ENCODE results near the gene RBM18.

The RBM18 gene

DNA sequence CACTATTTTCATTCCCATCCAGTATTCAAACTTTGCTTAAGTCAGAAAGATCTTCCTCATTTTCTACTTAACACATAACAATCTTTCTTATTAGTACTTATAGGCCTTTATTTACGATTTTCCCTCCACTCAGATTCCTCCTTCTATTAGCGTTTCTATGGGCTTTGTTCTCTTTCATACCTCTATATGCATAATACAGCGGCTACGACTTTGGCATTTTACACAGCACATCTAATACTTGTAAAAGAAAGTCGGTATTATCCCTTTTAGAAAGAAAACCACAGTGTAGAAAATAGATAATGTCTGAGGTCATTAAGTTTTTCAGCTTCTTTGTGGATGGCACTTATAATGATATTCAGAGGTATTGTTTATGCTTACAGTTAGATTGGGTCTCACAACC, 8.4 kb downstream of the RBM18 start:
- DNase-seq = no peak

DNA sequence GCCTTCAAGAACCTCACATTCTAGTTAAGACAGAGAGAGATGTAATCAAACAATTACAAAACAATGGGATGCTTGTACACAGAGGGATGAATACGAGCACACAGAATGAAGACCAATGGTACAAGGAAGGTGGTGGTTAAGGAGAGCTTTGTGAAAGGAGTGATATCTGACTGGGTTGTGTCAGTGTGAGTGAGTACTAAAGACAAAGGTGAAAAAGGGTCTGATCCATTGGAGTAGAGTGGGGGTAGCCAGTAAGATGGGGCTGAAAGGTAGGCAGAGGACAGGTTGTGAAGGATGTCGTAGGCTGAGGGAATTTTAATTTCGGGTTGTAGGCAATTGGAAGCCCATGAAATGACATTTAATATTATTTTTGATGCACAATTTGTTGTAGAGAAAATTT, 9.9 kb downstream of the RBM18 start:
- DNase-seq = no peak

- DNase-seq = no peak
These were observed 11.8 kb downstream of the RBM18 start for GRCh38 chr9:122252796-122253195.

- no peak for DNase-seq
These were observed 13.3 kb downstream of the RBM18 start for GRCh38 chr9:122251351-122251750.

DNA sequence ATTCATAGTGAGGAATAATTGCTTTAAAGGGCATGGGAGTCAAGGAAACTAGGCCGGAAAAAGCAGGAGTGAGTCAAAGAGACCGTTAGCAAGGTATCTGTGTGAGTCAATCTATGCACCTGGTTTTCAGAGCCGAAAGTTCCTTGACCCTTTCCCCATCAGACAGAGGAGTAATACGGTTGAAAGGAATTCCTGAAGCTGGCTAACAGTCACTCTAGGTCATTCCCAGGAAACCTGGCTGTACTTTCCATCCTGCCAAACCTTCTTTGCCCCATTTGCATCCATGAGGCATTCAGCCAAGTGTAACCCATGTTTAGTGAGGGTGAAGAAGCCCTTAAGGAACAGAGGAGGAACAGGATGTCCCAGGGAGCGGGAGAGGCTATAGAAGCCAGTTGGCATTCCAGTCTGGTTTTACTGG, 16.2 kb downstream of the RBM18 start:
- DNase-seq = no peak

DNA sequence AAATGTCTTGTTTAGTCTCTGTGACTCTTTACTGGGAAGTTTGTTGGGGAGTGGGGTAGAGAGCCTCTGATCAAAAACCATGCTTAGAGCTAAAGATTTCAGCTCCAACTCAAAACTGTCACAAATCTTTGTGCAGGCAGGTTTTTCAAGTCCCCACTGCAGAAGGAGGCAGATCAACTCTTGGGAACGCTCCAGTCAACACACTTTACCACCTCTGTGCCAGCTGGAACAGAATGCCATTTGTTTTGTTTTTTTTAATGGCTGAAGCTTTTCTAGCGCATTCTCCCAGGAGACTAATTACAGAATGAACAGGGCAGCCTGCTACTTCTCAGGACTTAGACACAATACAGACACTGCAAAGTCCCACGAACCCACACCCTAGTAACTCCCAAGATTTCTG, 18.0 kb downstream of the RBM18 start:
- no peak for DNase-seq

GRCh38 chr9:122244349-122244748, 20.3 kb downstream of the RBM18 start:
- no peak for DNase-seq

DNA sequence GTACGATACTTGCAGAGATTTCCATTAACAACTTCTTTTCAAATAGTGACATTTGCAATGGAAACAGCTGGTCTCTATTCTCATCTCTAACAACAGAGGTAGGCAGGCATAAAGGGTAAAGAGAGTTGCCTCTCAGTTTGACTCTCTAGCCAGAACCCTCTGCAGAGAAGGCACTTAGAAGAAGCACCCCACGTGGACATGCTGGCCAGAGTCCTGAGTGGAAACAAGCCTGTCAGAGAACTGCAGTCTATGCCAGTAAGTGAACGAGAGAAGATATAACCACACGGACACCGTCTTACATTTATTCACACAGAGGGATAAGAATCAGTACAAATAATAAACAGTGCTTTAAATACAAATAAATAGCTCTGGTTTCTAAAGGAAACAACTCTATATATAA, 24.9 kb downstream of the RBM18 start:
- DNase-seq = no peak

- no peak for DNase-seq
These were observed 28.0 kb downstream of the RBM18 start for GRCh38 chr9:122236681-122237080.

GRCh38 chr9:122234022-122234748, 30.5 kb downstream of the RBM18 start:
- no peak for DNase-seq

- DNase-seq = no peak
These were observed 31.8 kb downstream of the RBM18 start for GRCh38 chr9:122232796-122233306.

DNA sequence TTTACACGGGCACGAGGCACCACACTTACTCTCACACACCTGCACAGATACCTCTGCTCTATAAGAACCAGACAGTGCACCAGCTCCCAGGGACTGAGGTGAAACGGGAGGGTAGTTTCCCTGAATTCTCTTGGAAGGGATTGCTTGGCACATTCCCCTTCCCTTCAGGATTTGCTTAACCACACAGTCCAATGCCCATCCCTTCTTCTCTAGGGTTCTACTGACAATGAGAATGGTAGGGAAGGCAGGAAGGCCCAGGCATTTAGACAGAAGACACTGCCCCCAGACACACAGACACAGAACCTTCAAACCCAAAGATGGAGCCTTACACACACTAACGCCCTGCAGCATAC, 35.2 kb downstream of the RBM18 start:
- no peak for DNase-seq

- no peak for DNase-seq
These were observed 35.8 kb downstream of the RBM18 start, which contains the start of gene LHX6 for GRCh38 chr9:122228568-122229484. Gene LHX6 (minus strand): TSS chr9:122228957. CDS start chr9:122228740, 217 bp downstream.

DNA sequence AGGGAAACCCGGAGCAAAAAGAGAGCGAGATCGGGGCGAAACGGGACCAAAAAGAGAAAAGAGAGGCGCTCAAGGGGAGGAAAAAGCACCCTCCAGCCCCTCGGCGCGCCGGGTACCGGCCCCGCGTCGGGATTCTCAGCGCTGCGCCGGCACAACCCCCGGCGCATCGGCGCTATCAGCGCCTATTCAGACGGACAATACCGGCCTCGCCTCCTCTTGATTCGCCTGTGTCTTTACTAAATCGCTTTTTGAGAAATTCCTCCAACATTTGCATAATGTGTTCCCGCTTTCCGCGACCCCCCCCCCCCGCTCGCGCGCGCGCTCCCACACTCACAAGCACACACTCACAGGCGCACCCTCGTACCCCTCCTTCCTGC, 36.5 kb downstream of the RBM18 start:
- DNase-seq = no peak

DNA sequence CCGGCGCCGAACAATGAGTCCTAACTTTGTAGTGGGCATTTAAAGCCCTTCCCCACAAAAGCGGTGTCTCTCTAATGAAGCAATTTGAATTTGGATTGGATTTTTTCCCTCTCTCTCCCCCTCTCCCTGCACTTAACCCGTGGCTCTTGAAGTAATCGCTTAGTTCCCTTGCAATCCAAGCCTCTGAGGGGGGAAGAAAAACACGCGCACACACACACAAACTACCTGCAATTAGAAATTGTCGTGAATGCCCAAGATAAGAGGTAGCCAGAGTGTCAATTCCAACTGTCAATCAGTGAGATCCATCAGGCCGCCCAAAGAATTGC, 37.1 kb downstream of the RBM18 start:
- no peak for DNase-seq

DNA sequence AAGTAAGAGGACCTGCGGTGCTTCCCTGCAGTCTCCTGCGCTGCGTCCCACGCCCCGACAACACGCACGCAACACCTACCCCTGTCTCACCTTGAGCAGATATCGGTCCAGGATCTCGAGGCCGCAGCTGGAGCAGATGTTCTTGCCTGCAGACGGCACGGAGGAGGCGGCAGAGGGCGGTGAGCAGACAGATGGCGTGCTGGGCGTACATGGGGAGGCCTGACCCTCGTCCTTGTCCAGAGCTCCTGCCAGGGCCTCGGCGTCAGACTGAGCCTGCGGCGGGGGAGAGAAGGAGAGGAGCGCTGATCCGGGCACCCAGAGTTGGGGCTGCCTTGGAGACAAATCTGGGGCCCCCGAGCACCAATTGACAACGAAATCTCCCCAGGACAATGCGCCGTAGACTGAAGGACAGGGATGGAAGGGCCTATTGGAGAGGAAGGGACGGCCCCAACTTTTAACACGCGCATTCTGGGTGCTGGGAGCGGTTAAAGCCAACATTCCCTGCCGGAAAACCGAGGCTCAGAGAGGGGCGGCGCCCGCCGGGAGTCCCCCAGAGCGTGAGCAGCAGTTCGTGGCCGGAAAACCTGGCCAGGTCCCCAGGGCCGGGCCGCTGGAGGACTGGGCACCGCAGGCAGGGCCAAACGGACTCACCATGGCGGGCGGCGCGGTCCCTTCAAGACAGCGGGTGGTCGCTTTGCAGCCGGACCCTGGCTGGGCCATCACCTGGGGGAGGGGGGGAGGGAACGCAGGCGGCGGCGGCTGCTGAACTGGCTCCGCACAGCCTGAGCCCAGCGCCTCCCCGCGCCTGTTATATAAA, 37.7 kb downstream of the RBM18 start:
- no peak for DNase-seq

DNA sequence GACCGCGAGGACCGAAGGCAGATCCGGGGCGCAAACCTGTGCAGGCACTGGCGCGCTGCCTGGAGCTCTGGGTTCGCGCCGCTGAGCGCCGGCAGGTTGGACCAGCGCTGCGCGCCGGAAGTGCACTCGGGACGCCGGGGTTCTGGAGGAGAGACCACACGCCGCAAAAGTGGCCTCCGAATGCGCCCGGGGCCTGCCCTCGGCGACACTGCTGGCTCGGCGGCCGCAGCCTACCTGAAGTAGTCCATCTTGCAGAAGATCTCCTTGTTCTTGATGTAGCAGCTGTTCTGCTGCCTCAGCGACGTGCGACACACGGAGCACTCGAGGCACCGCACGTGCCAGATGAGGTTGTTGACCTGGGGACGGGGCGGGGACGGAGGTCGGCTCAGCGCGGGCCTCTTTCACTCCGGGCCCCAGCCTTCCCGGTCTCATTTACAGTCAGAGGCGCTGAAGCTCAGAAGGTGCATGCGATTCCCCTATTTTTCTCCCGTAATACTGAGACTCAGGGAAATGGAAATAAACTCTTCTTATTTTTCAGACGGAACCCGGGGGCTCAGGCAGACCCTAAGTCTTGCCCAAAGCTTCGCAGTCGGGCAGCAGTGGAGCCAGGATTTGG, 38.4 kb downstream of the RBM18 start:
- no peak for DNase-seq

GRCh38 chr9:122225312-122226141, 39.1 kb downstream of the RBM18 start:
- DNase-seq = no peak

- DNase-seq = no peak
These were observed 41.2 kb downstream of the RBM18 start for GRCh38 chr9:122223435-122223834.

DNA sequence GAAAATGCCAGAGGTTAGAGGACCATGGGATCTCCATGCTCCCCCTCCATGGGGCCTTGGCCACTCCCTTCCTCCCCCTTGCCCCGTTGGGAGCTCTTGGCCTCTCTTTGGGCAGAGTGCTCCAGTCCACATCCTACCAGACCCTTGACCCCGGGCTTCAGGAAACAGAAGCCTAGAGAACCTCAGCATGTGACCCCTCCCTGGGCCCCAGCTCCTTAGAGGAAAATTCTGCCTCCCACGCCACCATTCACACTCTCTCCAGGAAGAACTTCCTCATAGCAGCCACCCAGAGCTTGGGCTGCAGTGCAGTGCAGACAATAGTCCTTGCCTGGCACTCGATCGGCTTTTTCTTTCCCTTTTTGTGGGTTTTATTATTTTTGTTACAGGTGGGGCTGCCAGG, 41.8 kb downstream of the RBM18 start:
- DNase-seq = no peak

DNA sequence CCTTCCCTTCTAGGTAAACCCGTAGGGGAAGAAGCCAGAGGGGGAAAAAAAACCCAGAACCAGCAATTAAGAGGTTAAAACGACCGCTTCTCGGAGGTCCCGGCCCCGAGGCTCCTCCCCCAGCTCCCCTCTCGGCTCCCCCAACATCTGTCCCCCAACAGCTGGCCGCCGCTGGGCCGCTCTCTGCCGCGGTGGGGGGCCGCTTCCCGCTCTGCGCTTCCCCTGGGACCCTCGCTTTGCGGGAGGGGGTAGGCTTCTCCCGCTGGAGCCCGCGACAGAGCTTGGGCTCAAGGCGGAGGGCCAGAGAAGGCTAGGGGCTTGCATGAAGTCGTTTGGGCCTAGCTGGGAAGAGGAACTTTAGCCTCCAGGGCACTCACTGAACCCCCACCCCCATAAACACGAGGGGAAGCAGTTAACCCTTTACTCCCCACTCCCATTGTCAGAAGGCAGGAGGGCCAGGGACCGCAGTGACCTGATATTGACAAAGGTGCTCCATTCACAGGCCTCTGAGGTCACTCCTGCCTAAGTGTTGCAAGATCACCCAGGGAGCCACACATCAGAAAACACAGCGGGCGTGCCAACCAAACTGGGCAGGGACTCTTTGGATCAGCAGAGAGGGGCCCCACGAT, 43.3 kb downstream of the RBM18 start:
- no peak for DNase-seq
